OCI-LY1 (cell line): Measurements from ENCODE around the gene DLD.
A peak's percentile ranks its signal among the peaks of the same experiment; 100 is the strongest.
"Not testable (repeated sequence)": the region's sequence is repeated elsewhere in the genome, so short reads cannot be mapped to it uniquely, and the experiment has no call there.

Experiments used
- H2AFZ ChIP-seq: fragments of 200-600 bp; sonication (generic), shearing (Covaris generic); 2 replicates; pipeline ENCODE4 v1.6.0; 2014; ENCODE audit warnings: antibody characterized with exemption, mild to moderate bottlenecking, low read length
- H3F3A ChIP-seq: fragments of 200-600 bp; sonication (generic), shearing (Covaris generic); 2 replicates; pipeline ENCODE4 v1.6.0; 2014; ENCODE audit warnings: mild to moderate bottlenecking, antibody characterized with exemption, low read length, moderate library complexity; ENCODE audit not compliant: insufficient read depth
- H3K27ac ChIP-seq: fragments of 200-600 bp; sonication (generic); 2 replicates; pipeline ENCODE4 v1.5.1; 2014; ENCODE audit warnings: low read length, mixed run types, mild to moderate bottlenecking, low read depth; ENCODE audit not compliant: poor library complexity, severe bottlenecking
- H3K27me3 ChIP-seq: fragments of 200-600 bp; sonication (generic); 2 replicates; pipeline ENCODE4 v1.6.0; 2014; ENCODE audit warnings: antibody characterized with exemption, mild to moderate bottlenecking, low read length, moderate library complexity; ENCODE audit not compliant: insufficient read depth
- H3K36me3 ChIP-seq: fragments of 200-600 bp; sonication (generic); 2 replicates; pipeline ENCODE4 v1.6.1; 2014; ENCODE audit warnings: mild to moderate bottlenecking, antibody characterized with exemption, low read length, moderate library complexity, mixed read lengths; ENCODE audit not compliant: insufficient read depth
- H3K4me1 ChIP-seq: fragments of 200-600 bp; sonication (generic); 2 replicates; pipeline ENCODE4 v1.5.1; 2014; ENCODE audit warnings: mild to moderate bottlenecking, low read length, moderate library complexity; ENCODE audit not compliant: insufficient read depth, severe bottlenecking
- H3K4me2 ChIP-seq: fragments of 200-600 bp; sonication (generic), shearing (Covaris generic); 2 replicates; pipeline ENCODE4 v1.6.1; 2014; ENCODE audit warnings: low read length
- H3K4me3 ChIP-seq: fragments of 200-600 bp; sonication (generic); 2 replicates; pipeline ENCODE4 v1.5.1; 2014; ENCODE audit warnings: low read length, low read depth, mild to moderate bottlenecking, mixed read lengths; ENCODE audit not compliant: poor library complexity, severe bottlenecking
- H3K79me2 ChIP-seq: fragments of 200-600 bp; shearing (Covaris generic); 2 replicates; pipeline ENCODE4 v1.6.1; 2016; ENCODE audit warnings: mixed run types, low read length, mixed read lengths; ENCODE audit not compliant: insufficient read depth
- H3K9ac ChIP-seq: fragments of 200-600 bp; sonication (generic), shearing (Covaris generic); 2 replicates; pipeline ENCODE4 v1.6.1; 2014; ENCODE audit warnings: mild to moderate bottlenecking, low read length, mixed read lengths
- H3K9me2 ChIP-seq: fragments of 200-600 bp; sonication (generic), shearing (Covaris generic); 2 replicates; pipeline ENCODE4 v1.6.1; 2014; ENCODE audit warnings: low read depth, mild to moderate bottlenecking, low read length, mixed read lengths
- H3K9me3 ChIP-seq: fragments of 200-600 bp; shearing (Covaris generic); 2 replicates; pipeline ENCODE4 v1.6.1; 2014; ENCODE audit warnings: low read length, mixed read lengths
- H4K20me1 ChIP-seq: fragments of 200-600 bp; sonication (generic), shearing (Covaris generic); 2 replicates; pipeline ENCODE4 v1.6.0; 2016; ENCODE audit warnings: mild to moderate bottlenecking, low read length; ENCODE audit not compliant: insufficient read depth
- EZH2 ChIP-seq: fragments of 200-600 bp; sonication (generic), shearing (Covaris generic); IDR thresholded peaks from 2 replicates; pipeline ENCODE4 v1.8.0; 2017; ENCODE audit warnings: borderline replicate concordance, mixed run types, mild to moderate bottlenecking, antibody characterized with exemption, low read length, moderate library complexity, mixed read lengths
- TF ChIP-seq, protein P1 (sequence below): fragments of 200-600 bp; sonication (generic), shearing (Covaris generic); IDR thresholded peaks from 2 replicates; pipeline ENCODE4 v1.5.1; 2017; ENCODE audit warnings: mild to moderate bottlenecking, antibody characterized with exemption, low read length, moderate library complexity, mixed read lengths

DLD gene

DNA sequence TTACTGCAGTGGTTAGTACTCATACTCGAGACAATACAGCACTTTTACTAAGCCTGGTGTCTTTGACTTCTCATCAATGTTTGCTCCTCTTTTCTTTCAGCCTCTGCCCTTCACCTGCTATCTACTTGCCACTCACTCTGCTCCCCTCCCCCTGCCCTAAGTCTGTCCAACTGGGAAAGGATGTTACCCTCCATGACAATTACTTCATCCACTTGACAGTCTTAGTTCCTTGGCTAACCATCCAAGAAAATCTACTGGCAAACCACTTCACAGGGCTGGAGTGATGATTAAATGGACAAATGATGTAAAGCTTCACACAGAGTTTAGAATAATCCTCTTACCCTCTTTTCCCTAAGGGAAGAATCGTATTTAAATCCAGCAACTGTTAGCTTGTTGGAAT, 8.2 kb upstream of the DLD start:
- Histone ChIP-seq H3K79me2 (no peaks in the 10 kb centered on the region), H3K9me3 (no peaks in the 10 kb centered on the region), H2AFZ (no peak overlapping the region), H3F3A (no peaks in the 10 kb centered on the region), H3K4me3 (no peak overlapping the region), H3K4me1 (no peaks in the 10 kb centered on the region), H4K20me1 (no peaks in the 10 kb centered on the region), H3K36me3 (no peaks in the 10 kb centered on the region), H3K9me2 (no peaks in the 10 kb centered on the region), H3K27ac (no peak overlapping the region), H3K4me2 (no peak overlapping the region), H3K9ac (no peak overlapping the region), H3K27me3 (no peaks in the 10 kb centered on the region)
- TF ChIP-seq, protein P1, sequence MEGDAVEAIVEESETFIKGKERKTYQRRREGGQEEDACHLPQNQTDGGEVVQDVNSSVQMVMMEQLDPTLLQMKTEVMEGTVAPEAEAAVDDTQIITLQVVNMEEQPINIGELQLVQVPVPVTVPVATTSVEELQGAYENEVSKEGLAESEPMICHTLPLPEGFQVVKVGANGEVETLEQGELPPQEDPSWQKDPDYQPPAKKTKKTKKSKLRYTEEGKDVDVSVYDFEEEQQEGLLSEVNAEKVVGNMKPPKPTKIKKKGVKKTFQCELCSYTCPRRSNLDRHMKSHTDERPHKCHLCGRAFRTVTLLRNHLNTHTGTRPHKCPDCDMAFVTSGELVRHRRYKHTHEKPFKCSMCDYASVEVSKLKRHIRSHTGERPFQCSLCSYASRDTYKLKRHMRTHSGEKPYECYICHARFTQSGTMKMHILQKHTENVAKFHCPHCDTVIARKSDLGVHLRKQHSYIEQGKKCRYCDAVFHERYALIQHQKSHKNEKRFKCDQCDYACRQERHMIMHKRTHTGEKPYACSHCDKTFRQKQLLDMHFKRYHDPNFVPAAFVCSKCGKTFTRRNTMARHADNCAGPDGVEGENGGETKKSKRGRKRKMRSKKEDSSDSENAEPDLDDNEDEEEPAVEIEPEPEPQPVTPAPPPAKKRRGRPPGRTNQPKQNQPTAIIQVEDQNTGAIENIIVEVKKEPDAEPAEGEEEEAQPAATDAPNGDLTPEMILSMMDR: no peak
- no peak for TF ChIP-seq EZH2

DNA sequence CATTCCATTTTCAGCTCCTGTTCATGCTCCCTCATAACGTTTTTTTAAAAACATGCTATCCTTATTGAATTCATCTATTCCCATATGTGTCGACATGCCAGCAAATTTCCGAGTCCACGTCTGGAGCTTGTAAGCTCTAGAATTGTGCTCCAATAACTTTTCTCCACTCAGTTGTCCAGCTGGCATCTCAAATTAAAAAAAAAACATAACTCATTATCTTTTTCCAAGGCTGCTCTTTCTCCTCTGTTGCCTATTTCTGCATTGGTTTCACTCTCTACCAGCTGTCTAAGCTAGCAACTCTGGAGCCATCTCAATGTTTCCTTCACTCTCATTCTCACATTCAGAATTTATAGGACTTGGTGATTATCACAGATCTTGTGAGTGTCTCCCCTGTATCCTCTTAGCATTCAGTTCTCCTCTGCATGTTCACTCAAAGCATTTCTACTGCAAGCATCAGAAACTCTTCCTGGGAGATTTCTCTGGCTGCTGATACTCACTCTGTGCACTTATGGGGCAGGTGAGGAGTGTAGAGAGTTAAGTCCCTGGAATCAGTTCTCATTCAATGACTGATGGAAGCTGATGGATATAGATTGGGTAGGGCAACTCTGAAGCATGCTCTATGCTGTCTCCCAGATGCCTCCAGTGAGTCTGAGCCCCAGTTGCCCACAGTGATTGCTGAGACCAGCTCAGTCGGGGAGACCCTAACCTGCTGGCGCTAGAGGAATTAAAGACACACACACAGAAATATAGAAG, 6.7 kb upstream of the DLD start:
- no peaks in the 10 kb centered on the region for H3K9me3 ChIP-seq
- TF ChIP-seq, protein P1: no peak
- TF ChIP-seq EZH2: no peak
- no peak overlapping the region for H3K4me2 ChIP-seq
- H3K79me2 ChIP-seq: no peaks in the 10 kb centered on the region
- no peaks in the 10 kb centered on the region for H4K20me1 ChIP-seq
- H3K27me3 ChIP-seq: no peaks in the 10 kb centered on the region
- no peaks in the 10 kb centered on the region for H3F3A ChIP-seq
- H3K9me2 ChIP-seq: no peaks in the 10 kb centered on the region
- no peak overlapping the region for H2AFZ ChIP-seq
- no peak overlapping the region for H3K9ac ChIP-seq
- no peak overlapping the region for H3K4me3 ChIP-seq
- no peaks in the 10 kb centered on the region for H3K36me3 ChIP-seq
- H3K4me1 ChIP-seq: no peaks in the 10 kb centered on the region
- no peak overlapping the region for H3K27ac ChIP-seq

DNA sequence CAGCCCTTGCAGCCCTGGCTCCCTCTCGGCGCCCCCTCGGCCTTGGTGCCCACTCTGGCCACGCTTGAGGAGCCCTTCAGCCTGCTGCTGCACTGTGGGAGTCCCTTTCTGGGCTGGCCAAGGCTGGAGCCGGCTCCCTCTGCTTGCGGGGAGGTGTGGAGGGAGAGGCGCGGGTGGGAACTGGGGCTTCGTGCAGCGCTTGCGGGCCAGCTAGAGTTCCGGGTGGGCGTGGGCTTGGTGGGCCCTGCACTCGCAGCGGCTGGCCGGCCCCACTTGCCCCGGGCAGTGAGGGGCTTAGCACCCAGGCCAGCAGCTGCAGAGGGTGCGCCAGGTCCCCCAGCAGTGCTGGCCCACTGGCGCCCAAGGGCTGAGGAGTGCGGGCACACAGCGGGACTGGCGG, 3.2 kb upstream of the DLD start:
- H3K9ac ChIP-seq, H3F3A ChIP-seq, H3K36me3 ChIP-seq, H3K9me3 ChIP-seq, H3K9me2 ChIP-seq, H3K4me3 ChIP-seq, H3K27ac ChIP-seq, H3K27me3 ChIP-seq, H2AFZ ChIP-seq, H4K20me1 ChIP-seq, H3K4me2 ChIP-seq: not testable (repeated sequence)
- Histone ChIP-seq H3K79me2 (peaks cover 14% of the 10 kb centered on the region), H3K4me1 (peaks cover 20% of the 10 kb centered on the region)

DNA sequence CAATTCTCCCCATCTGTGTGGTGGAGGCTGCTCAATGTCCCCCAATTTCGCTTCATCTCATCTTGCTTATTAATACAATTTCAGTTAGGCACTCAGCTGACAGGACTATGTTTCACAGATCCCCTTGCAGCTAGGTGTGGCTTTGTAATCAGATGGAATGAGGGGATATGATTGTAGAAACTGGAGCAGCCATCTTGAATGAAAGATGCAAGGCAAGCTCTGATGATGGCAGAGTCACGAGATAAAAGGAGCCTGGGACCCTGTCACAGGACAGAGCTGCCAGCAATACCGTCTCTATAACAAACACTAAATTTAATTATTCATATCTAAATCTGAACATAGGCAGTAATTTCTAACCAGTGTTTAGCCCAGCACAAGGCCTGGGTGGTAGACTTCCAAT, 991 bp upstream of the DLD start:
- Histone ChIP-seq H3K9me3 (no peaks in the 10 kb centered on the region), H3K27ac (peak overlapping the region; percentile 33), H4K20me1 (no peaks in the 10 kb centered on the region), H3K79me2 (peaks cover 36% of the 10 kb centered on the region), H3K4me1 (peaks cover 36% of the 10 kb centered on the region), H3K9ac (no peak overlapping the region; the same call in 1 of the 2 replicates), H3K9me2 (no peaks in the 10 kb centered on the region), H3K4me3 (peak overlapping the region; percentile 75), H3K4me2 (peak overlapping the region; percentile 93), H3K27me3 (no peaks in the 10 kb centered on the region), H3F3A (no peaks in the 10 kb centered on the region), H2AFZ (peak overlapping the region; percentile 77), H3K36me3 (peaks cover 22% of the 10 kb centered on the region)
- TF ChIP-seq EZH2: no peak
- TF ChIP-seq, protein P1: no peak
